HG02840 (cell line): ENCODE data around the gene ASS1.

Experiments used
- ATAC-seq: cut with Tn5 transposase; IDR thresholded peaks from one replicate; pipeline ENCODE4 v1.9.1; 2021; ENCODE audit warnings: mild to moderate bottlenecking, moderate library complexity, moderate number of reproducible peaks; ENCODE audit not compliant: unreplicated experiment, low FRiP score

The ASS1 gene

DNA sequence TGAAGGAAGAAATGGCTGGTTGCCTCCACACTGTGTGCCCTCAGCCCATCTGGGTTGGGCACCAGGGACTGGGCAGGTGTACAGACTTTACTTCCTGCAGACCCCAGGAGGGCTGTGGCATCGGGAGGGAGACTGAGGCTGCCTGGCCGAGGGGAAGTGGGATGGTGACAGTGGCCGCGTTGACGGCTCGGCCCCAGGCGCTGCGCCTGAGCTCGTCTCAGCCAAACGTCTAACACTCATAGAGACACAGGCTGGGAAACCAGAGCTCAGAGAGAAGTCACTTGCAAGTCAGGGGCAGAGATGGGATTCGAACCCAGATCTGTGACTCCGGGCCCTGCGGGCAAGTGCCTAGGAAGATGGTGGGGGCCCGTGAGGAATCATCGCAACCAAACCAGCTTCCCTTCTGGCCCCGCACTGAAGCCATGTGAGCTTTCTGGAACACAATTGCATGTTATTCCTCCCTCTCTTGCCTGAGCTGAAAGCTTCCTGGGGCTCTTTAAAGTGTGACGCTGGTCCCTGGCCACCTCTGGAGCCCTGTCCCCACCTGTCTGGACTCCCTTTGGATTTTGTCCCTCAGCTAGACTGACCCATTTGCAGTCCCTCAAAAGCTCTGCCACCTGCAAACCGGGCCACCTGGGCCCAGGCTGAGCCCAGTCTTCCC, 81.6 kb downstream of the ASS1 start:
- no peak for ATAC-seq

- ATAC-seq: no peak
Observed at GRCh38 chr9:130526854-130527650, 82.3 kb downstream of the ASS1 start.

DNA sequence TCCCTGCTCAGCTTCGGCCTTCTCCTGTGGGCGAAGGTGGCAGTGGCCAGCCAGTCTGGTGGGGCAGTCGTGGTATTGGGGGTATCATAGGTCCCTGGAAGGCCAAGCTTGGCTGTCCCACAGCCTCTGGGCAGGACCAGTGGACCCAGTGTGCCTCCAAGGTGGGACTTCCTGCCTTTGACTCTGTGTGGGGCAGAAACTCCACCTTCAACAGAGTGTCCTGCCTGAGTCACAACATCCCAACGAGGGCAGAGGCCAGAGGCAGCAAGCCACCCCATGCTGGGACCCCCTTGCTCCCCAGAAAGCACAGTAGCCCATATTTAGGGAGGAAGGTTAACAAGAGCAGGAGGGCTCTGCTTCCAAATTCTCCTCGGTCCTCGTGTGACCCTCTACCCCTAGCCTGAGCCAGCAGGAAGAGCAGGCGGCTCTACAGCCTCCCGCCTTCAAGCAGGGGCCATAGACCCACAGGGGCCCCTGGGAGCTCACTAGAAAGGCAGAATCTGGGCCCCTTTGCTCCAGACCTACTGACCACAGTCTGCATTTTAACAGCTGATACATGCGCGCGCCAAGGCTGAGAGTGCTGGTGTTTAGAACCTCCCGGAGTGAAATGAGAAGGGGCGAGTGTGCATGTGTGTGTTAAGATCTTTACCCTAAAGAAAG, 83.0 kb downstream of the ASS1 start:
- ATAC-seq: no peak

DNA sequence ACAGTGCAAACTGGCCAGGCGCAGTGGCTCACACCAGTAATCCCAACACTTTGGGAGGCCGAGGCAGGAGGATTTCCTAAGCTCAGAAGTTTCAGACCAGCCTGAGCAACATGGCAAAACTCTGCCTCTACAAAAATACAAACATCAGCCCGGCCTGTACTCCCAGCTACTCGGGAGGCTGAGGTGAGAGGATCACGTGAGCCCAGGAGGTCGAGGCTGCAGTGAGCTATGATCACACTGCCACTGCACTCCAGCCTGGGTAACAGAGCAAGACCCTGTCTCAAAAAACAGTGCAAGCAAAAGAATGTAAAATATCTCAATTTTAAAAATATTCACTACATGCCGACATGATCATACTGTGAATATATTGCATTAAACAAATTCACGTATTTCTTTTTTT, 83.9 kb downstream of the ASS1 start:
- ATAC-seq: no peak

DNA sequence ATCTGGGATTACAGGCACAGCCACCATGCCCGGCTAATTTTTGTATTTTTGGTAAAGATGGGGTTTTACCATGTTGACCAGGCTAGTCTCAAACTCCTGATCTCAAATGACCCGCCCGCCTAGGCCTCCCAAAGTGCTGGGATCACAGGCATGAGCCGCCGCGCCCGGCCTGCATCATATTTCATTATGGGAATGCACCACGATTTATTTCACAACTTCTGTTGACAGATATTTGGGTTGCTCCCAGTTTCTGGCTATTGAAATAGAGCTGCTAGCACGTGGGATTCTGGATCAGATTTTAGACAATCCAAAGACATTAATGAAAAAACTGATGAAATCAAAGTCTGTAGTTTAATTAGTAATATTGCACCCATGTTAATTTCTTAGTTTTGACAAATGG, 86.2 kb downstream of the ASS1 start:
- no peak for ATAC-seq

- no peak for ATAC-seq
Observed at GRCh38 chr9:130531670-130532069, 86.9 kb downstream of the ASS1 start.

DNA sequence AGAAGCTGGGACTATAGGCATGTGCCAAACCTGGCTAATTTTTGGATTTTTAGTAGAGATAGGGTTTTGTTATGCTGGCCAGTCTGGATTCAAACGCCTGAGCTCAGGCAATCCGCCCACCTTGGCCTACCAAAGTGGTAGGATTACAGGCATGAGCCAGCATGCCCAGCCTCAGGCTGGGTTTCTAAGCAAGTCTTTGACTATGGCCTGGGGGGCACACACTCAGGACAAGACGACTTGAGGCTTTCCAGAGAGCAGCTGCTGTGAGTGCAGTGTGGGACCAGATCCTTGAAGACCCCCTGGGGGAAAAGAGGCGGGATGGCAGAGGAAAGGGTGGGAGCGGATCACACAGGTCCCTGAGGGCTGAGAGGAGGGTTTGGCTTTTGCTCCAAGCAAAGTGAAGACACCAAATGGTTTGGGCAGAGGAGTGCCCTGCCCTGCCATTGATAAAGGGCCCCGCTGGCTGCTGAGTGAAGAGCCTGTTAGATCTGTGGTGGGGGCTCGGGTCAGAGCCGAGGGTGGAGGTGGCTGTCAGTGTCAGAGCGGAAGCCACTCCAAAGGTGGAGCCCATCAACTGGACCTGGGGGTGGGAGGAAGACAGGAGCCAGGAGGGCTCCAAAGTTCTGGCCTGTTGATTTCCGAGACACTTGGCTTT, 87.8 kb downstream of the ASS1 start:
- ATAC-seq: no peak

GRCh38 chr9:130535818-130536521, 91.2 kb downstream of the ASS1 start:
- ATAC-seq: no peak

DNA sequence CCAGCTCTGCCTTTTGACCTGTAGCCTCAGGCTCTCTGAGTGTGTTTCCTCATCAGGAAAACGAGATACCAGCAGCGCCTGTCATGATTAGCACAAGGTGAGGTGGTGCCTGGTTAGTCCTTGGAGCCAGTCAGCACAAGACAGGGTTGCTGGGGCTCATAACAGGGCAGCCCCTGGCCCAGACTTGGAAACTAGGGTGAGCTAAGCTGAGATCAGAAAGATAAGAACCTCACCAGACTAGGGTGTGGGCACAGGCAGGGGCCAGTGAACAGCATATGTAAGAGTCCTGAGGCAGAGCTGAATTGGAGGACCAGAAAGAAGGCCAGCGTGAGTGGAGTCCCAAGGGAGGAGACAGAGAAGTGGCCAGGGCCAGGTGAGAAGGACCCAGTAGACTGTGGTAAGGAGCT, 91.9 kb downstream of the ASS1 start:
- no peak for ATAC-seq

- ATAC-seq: no peak
Observed at GRCh38 chr9:130537346-130538050, 92.7 kb downstream of the ASS1 start.

DNA sequence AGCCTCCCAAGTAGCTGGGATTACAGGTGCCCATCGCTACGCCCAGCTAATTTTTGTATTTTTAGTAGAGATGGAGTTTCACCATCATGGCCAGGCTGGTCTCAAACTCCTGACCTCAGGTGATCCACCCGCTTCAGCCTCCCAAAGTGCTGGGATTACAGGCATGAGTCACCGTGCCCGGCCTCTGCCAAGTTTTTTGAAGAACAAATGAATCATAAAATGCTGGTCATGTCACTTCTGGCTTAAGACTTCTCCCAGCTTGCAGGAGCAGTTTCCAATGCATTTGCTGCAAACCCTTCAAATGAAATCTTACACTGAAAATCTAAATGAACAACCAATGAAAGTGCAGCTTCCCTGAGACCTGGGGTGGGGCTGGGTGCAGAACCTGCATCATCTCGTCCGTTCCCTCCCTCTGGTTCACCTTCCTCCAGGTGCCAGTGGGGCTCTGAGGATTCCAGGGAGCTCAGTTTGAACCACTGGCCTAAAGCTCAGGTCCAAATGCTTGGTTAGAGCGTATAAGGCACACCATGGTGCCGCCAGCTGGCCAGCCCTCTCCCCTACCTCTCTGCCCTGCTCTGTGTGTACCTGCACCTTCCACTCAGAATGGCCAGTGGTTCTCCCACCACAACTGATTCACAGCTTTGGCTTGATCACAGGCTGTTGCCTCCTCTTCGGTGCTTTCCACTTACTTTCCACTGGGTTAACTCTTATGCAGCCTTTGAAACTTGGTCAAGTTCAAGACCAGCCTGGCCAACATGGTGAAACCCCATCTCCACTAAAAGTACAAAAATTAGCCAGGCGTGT, 94.9 kb downstream of the ASS1 start:
- ATAC-seq: no peak

DNA sequence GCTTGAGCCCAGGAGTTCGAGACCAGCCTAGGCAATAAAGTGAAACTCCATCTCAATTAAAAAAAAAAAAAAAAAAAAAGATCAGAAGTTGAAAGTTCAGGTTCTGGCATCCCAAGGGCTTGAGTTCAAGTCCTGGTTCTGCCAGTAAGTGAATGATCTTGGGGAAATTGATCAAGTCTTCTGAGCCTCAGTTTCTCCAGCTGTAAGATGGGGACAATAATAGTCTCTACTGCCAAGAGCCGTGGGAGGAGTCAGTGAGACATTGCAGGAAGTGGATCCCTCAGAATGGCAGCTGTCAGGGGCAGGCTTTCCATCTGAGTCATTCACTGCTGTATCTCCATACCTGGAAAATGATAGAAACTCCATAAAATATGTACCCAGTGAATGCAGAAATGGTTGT, 96.8 kb downstream of the ASS1 start:
- ATAC-seq: no peak

GRCh38 chr9:130542038-130542437, 97.3 kb downstream of the ASS1 start:
- no peak for ATAC-seq

- ATAC-seq: no peak
Observed at GRCh38 chr9:130542457-130543228, 97.9 kb downstream of the ASS1 start.

DNA sequence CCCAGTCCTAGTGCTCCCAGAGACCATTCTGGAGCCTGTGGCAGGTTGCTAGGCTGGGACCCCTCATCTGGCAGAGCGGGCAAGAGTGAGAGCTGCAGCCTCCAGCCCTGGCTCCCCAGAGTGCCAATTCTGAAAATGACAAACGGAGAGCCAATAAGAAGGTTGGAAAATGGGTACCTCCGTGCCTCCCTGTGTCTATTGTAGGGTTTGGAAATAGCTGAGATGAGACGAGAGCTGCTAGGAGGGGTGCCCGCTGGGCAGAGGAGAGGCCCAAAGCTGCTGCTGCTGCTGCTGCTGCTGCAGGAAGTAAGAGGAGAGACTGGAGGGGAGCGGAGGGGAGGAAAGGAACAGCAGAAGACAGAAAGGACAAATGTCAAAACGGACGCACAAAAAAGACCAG, 98.6 kb downstream of the ASS1 start:
- ATAC-seq: no peak

GRCh38 chr9:130543859-130544258, 99.1 kb downstream of the ASS1 start:
- no peak for ATAC-seq

DNA sequence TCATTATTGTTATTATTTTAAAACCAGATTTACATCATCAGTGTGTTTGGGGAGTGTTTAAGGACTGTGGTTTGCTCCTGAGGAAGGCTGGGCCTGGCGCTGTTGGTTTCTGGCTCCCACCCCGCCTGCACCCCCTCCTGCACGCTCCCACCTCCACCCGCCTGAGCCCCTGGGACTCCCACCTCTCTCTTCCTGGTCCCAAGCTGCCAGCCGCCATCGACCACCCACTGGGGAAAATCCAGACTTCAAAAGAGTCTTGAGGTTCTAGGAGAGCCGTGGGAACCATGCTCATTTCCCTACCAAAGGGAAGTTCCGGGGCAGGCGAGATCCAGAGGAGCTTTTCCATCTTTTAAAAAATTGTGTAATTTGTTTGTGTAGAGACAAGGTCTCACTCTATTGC, 99.6 kb downstream of the ASS1 start:
- no peak for ATAC-seq

- ATAC-seq: no peak
Observed at GRCh38 chr9:130548103-130548502, 103.3 kb downstream of the ASS1 start.
